AG04450 (cell line): ENCODE results near the gene BOD1L1. TPM values are rescaled to one million over a fixed set of nuclear protein-coding genes. Genes with fewer than 3 reads are reported as not detected.
A peak's percentile ranks its signal among the peaks of the same experiment; 100 is the strongest.

Experiments used
- CTCF ChIA-PET: fragments of 300-600, 350-600 bp; formaldehyde crosslinking; extraction: SDS; loops from one replicate; lab custom pipeline; 2022; ENCODE audit warnings: antibody characterized with exemption, inconsistent platforms; lab: Charles Lee
- POLR2A ChIA-PET: fragments of 350-600 bp; formaldehyde crosslinking; extraction: SDS; loops from one replicate; lab custom pipeline; 2021; ENCODE audit warnings: antibody characterized with exemption, inconsistent platforms; lab: Yijun Ruan, JAX
- DNase-seq: peaks from one replicate; pipeline ENCODE4 v3.0.0-alpha.2; 2011; ENCODE audit warnings: low read depth, low spot score
- H3K27ac ChIP-seq: one replicate; pipeline ENCODE4 v1.5.1; 2012; ENCODE audit warnings: low read depth, low read length, control low read depth
- H3K27me3 ChIP-seq: one replicate; pipeline ENCODE4 v1.6.0; 2012; ENCODE audit warnings: low read length; ENCODE audit not compliant: control insufficient read depth, insufficient read depth
- H3K4me3 ChIP-seq: 2 replicates; pipeline ENCODE4 v1.5.1; 2011; ENCODE audit warnings: mild to moderate bottlenecking, low read depth, low read length, control low read depth
- H3K9me3 ChIP-seq: 2 replicates; pipeline ENCODE4 v1.5.1; 2012; ENCODE audit warnings: low read length; ENCODE audit not compliant: control insufficient read depth, insufficient read depth
- CTCF ChIP-seq: IDR thresholded peaks from 2 replicates; pipeline ENCODE4 v1.5.1; 2011; ENCODE audit warnings: low read depth, low read length, control low read depth, inconsistent platforms
- polyA plus RNA-seq: library from polyadenylated mRNA; depleted of rRNA; stranded (reverse); fragments of >200 nt; gene quantifications from 2 replicates; pipeline ENCODE4 v1.2.3, GENCODE V29; 2011

The BOD1L1 gene
- polyA plus RNA-seq, 1 experiment = 23.1 TPM

- TF ChIP-seq CTCF = no peak
- H3K9me3 ChIP-seq = no peaks in the 10 kb centered on the region
- DNase-seq = peak; percentile 45
- H3K27ac ChIP-seq = no peak overlapping the region
- ChIA-PET CTCF (interaction anchor here (2.7 kb wide), 1 partner anchor 43 kb away, joined by 10 read pairs; no protein-coding TSS in a partner anchor), POLR2A (no interaction called here)
- no peaks in the 10 kb centered on the region for H3K27me3 ChIP-seq
- H3K4me3 ChIP-seq = no peak overlapping the region
These were observed 16.2 kb downstream of the BOD1L1 start for GRCh38 chr4:13611283-13611842.

- Histone ChIP-seq H3K27me3 (no peaks in the 10 kb centered on the region), H3K27ac (no peak overlapping the region), H3K9me3 (no peaks in the 10 kb centered on the region), H3K4me3 (no peak overlapping the region)
- ChIA-PET POLR2A (no interaction called here), CTCF (interaction anchor here (1.1 to 1.6 kb wide), 2 partner anchors 18 to 49 kb away, joined by 4 to 5 read pairs; no protein-coding TSS in a partner anchor)
- no peak for TF ChIP-seq CTCF
- no peak for DNase-seq
These were observed 22.2 kb downstream of the BOD1L1 start for GRCh38 chr4:13605330-13605729.

GRCh38 chr4:13601848-13602247 lies 25.7 kb downstream of the BOD1L1 start:
- TF ChIP-seq CTCF = no peak
- POLR2A ChIA-PET = no interaction called here
- no peak for DNase-seq
- Histone ChIP-seq H3K27ac (no peak overlapping the region), H3K4me3 (no peak overlapping the region), H3K27me3 (no peaks in the 10 kb centered on the region), H3K9me3 (no peaks in the 10 kb centered on the region)
- CTCF ChIA-PET = no interaction called here

- Histone ChIP-seq H3K27me3 (no peaks in the 10 kb centered on the region), H3K4me3 (no peak overlapping the region), H3K27ac (no peak overlapping the region), H3K9me3 (no peaks in the 10 kb centered on the region)
- TF ChIP-seq CTCF = no peak
- no peak for DNase-seq
- POLR2A ChIA-PET = no interaction called here
- CTCF ChIA-PET = no interaction called here
These were observed 26.5 kb downstream of the BOD1L1 start for GRCh38 chr4:13601048-13601447.

- H3K4me3 ChIP-seq = no peak overlapping the region
- peak; percentile 34; the same call in 1 of the 2 replicates for TF ChIP-seq CTCF
- POLR2A ChIA-PET = no interaction called here
- no peaks in the 10 kb centered on the region for H3K9me3 ChIP-seq
- CTCF ChIA-PET = no interaction called here
- no peak for DNase-seq
- H3K27me3 ChIP-seq = no peaks in the 10 kb centered on the region
- H3K27ac ChIP-seq = no peak overlapping the region
These were observed 28.4 kb downstream of the BOD1L1 start for GRCh38 chr4:13599159-13599558.
